HG03039 (cell line): Measurements from ENCODE around the gene MTHFD1.
"Not testable (repeated sequence)": the region's sequence is repeated elsewhere in the genome, so short reads cannot be mapped to it uniquely, and the experiment has no call there.

Source experiments
- ATAC-seq: cut with Tn5 transposase; IDR thresholded peaks from one replicate; pipeline ENCODE4 v1.9.1; 2021; ENCODE audit warnings: mild to moderate bottlenecking, moderate library complexity; ENCODE audit not compliant: unreplicated experiment

The MTHFD1 gene

GRCh38 chr14:64387782-64388532, at the start of gene MTHFD1:
MTHFD1 (plus strand) TSS chr14:64388353; CDS start chr14:64388428, 75 bp downstream.
- peak; percentile 78 for ATAC-seq

GRCh38 chr14:64338616-64339316, 49.4 kb upstream of the MTHFD1 start:
- ATAC-seq, result peak; percentile 86

- ATAC-seq, result no peak
Observed at GRCh38 chr14:64340560-64341196, 47.5 kb upstream of the MTHFD1 start.

GRCh38 chr14:64347748-64348147, 40.4 kb upstream of the MTHFD1 start:
- ATAC-seq, result no peak

DNA sequence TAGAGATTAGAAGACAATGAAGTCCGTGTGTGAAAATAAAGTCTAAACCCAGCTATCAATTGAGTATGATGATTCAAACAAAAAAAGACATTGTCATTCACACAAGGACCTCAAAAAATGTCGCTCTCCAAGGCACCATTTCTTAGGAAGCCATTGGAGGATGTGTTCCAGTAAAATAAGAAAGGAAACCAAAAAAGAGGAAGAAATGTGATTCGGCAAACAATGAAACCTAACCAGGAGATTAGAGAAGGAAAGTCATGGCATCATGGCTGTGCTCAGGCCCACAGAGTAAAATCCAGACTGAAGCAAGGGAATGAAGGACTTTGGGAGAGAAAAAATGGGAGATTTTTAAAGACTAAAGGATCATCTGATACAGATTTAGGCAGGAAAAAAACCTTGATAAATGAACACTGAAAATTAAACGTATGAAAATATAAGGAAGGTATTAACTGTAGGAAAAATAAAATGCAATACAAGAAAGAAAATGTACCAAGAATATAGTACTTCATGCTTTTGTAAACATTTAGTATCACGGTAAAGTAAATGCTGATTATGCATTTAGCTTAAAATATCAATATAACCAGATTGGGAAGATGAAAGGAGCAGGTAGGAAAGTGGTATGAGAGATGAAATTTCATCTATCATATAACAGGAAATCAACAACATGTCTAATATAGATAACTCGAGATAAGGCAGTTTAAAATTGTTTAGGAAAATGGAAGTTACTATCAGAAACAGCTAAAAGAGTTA, 38.2 kb upstream of the MTHFD1 start:
- ATAC-seq, result no peak

GRCh38 chr14:64363265-64363846, 24.8 kb upstream of the MTHFD1 start:
- no peak for ATAC-seq

DNA sequence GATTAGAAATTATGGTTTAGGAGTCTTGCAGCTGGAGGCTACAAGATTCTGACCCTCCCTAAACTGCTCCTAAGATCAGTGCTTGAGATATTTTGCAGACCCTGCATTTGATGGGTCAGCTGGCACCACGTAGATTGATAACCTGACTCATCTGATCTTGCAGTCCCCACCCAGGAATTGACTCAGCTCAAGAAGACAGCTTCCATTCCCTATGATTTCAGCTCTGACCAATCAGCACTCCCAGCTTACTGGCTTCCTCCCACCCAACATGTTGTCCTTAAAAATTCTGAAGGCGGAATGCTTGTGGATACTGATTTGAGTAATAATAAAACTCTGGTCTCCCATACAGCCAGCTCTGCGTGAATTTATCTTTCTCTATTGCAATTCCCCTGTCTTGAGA, 23.2 kb upstream of the MTHFD1 start:
- ATAC-seq, result no peak

- not testable (repeated sequence) for ATAC-seq
Observed at GRCh38 chr14:64365358-64365889, 22.7 kb upstream of the MTHFD1 start.

- ATAC-seq, result no peak
Observed at GRCh38 chr14:64369201-64369600, 19.0 kb upstream of the MTHFD1 start.

DNA sequence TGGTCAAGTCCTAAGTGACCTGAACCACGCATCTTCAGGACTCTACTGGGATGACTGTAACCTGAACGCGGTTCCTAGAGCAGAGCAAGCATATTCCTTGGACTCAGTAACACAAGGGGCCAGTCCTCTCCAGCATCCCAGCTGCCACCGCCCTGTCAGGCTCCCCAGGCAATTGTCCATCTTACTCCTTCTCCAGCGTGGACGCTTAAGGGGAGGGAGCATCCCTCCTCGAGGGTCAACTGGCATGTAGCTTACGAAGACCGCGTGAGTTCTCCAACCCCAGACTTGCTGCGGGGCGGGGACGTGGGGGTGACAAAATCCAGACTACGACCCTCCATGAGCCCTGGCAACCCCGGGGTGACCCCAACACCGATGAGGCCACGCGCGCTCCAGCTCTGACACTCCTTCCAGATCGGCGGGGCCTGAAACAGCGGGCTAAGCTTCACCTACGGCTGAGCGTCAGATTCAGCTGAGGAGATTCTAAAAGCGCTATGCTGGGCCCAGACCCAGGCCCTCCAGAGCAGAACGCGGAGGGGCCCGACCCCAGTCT, 846 bp upstream of the MTHFD1 start:
- peak; percentile 6 for ATAC-seq

- ATAC-seq, result peak; percentile 2
Observed at GRCh38 chr14:64388533-64389285, 556 bp downstream of the MTHFD1 start.

DNA sequence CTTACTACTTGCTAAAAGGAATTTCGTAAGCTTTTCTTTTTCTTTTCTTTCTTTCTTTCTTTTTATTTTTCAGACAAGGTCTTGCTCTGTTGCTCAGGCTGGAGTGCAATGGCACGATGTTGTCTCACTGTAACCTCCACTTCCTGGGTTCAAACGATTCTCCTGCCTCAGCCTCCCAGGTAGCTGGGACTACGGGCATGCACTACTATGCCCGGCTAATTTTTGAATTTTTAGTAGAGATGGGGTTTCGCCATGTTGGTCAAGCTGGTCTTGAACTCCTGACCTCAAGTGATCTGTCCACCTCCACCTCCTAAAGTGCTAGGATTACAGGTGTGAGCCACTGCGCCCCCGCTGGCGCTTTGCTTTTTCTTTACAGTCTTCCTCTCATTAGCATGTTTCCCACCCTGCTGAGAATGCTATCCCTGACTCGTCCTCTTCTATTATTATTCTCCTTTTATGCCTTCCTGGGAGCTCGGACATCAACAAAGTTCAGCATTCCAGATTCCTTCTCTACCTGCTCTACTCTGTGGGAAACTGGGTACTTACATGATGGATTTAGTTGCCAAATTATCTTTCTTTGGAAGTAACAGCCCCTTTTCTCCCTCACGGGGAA, 3.1 kb downstream of the MTHFD1 start:
- ATAC-seq, result no peak

- no peak for ATAC-seq
Observed at GRCh38 chr14:64391986-64392385, 3.8 kb downstream of the MTHFD1 start.

- ATAC-seq, result not testable (repeated sequence)
Observed at GRCh38 chr14:64393189-64393726, 5.1 kb downstream of the MTHFD1 start.

- no peak for ATAC-seq
Observed at GRCh38 chr14:64394423-64394822, 6.3 kb downstream of the MTHFD1 start.

GRCh38 chr14:64394977-64395633, 7.0 kb downstream of the MTHFD1 start:
- no peak for ATAC-seq

- no peak for ATAC-seq
Observed at GRCh38 chr14:64400829-64401459, 12.8 kb downstream of the MTHFD1 start.

DNA sequence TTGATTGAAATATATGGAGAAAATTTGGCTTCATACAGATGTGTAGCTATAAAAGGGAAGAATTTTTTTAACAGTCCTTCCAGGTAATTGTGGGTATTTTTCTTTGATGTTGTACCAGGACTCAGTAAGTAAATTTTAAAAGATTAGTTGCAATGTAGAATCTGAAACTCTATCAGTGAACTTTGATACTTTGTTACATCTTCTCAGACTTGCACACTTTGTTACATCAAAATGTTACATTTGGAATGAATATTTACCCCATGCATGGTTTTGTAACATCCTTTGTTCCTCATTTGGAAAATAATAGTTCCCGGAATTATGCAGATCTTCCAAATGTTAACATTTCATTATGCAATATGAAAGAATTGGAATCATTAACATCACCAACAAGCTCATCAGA, 13.8 kb downstream of the MTHFD1 start:
- ATAC-seq, result no peak
